PC-3 (cell line): ENCODE measurements around the gene ETS1.

Experiments used
- CTCF ChIP-seq: fragments of 300-600 bp; sonication (generic); conservative IDR thresholded peaks from 2 replicates; pipeline ENCODE4 v1.5.1; 2017; ENCODE audit warnings: antibody characterized with exemption, low read depth, mild to moderate bottlenecking, low read length
- EZH2 ChIP-seq: fragments of 300-600 bp; sonication (generic); IDR thresholded peaks from one replicate; pipeline ENCODE4 v1.6.1; 2017; ENCODE audit warnings: antibody characterized with exemption, mild to moderate bottlenecking, low read length; ENCODE audit not compliant: unreplicated experiment

GRCh38 chr11:128630367-128631230 lies 43.2 kb upstream of the ETS1 start:
- TF ChIP-seq CTCF (peak; percentile 98), EZH2 (no peak)
